Measurements from ENCODE around the gene KRT17.

- TF ChIP-seq CTCF (conservative IDR thresholded peaks at IDR 0.05) (no peak), EZH2 (IDR thresholded peaks at IDR 0.05; ENCODE audit: low read depth) (no peak)
These were observed 11.0 kb upstream of the KRT17 start for GRCh38 chr17:41635121-41636097.

All from PC-9 (cell line).